Measurements from ENCODE around the gene VASH1. TPM values are rescaled to one million over a fixed set of nuclear protein-coding genes. Genes with fewer than 3 reads are reported as not detected.

The VASH1 gene
- total RNA-seq, 1 donor from 2014 or later, result 13.6 TPM

- no peak for FAIRE-seq
- no peak overlapping the region for H3K4me3 ChIP-seq (ENCODE audit: insufficient read depth, low read depth, low read length)
- H3K4me1 Mint-ChIP-seq (ENCODE audit: low read depth, unreplicated experiment), result peaks cover 32% of the 10 kb centered on the region
- TF ChIP-seq EZH2 (IDR thresholded peaks at IDR 0.05; ENCODE audit: insufficient read depth, low read length) (no peak), CTCF (IDR thresholded peaks at IDR 0.05; ENCODE audit: insufficient read depth, low read depth, low read length) (no peak)
- DNase-seq (ENCODE audit: low read depth), result no peak
- no peak overlapping the region for H3K27ac Mint-ChIP-seq (ENCODE audit: unreplicated experiment)
- H3K9me3 ChIP-seq (ENCODE audit: insufficient read depth, low read depth, low read length), result no peaks in the 10 kb centered on the region
- no peaks in the 10 kb centered on the region for H3K79me2 ChIP-seq (ENCODE audit: insufficient read depth, low read length)
- no peaks in the 10 kb centered on the region for H3K27me3 ChIP-seq (ENCODE audit: insufficient read depth, low read length)
- no peak overlapping the region for H3K27ac ChIP-seq (ENCODE audit: low read depth, low read length)
- no peak overlapping the region for H3K9ac ChIP-seq (ENCODE audit: low read length)
- H3K27me3 Mint-ChIP-seq (ENCODE audit: low read depth, unreplicated experiment), result peaks cover 5% of the 10 kb centered on the region
- H2AFZ ChIP-seq (ENCODE audit: low read depth, low read length), result no peak overlapping the region
- no peak overlapping the region for H3K4me3 Mint-ChIP-seq (ENCODE audit: unreplicated experiment)
- H3K36me3 ChIP-seq (ENCODE audit: insufficient read depth, low read length), result no peaks in the 10 kb centered on the region
- no peaks in the 10 kb centered on the region for H4K20me1 ChIP-seq (ENCODE audit: insufficient read depth, low read length)
- no peak overlapping the region for H3K4me2 ChIP-seq (ENCODE audit: low read length)
- peaks cover 22% of the 10 kb centered on the region for H3K4me1 ChIP-seq (ENCODE audit: insufficient read depth, low read length)
- peaks cover 10% of the 10 kb centered on the region for H3K36me3 Mint-ChIP-seq (ENCODE audit: low read depth, unreplicated experiment)
- no peaks in the 10 kb centered on the region for H3K9me3 Mint-ChIP-seq (ENCODE audit: unreplicated experiment)
These were observed 14.6 kb downstream of the VASH1 start for GRCh38 chr14:76775695-76776427.

GRCh38 chr14:76776428-76777251 lies 15.4 kb downstream of the VASH1 start:
- H2AFZ ChIP-seq (ENCODE audit: low read depth, low read length), result no peak overlapping the region
- H3K27ac ChIP-seq (ENCODE audit: low read depth, low read length), result no peak overlapping the region
- FAIRE-seq, result no peak
- Mint-ChIP-seq H3K27me3 (ENCODE audit: low read depth, unreplicated experiment) (peaks cover 5% of the 10 kb centered on the region), H3K36me3 (ENCODE audit: low read depth, unreplicated experiment) (peaks cover 10% of the 10 kb centered on the region), H3K4me3 (ENCODE audit: unreplicated experiment) (no peak overlapping the region), H3K4me1 (ENCODE audit: low read depth, unreplicated experiment) (peaks cover 34% of the 10 kb centered on the region), H3K9me3 (ENCODE audit: unreplicated experiment) (no peaks in the 10 kb centered on the region), H3K27ac (ENCODE audit: unreplicated experiment) (no peak overlapping the region)
- H3K9me3 ChIP-seq (ENCODE audit: insufficient read depth, low read depth, low read length), result no peaks in the 10 kb centered on the region
- H3K9ac ChIP-seq (ENCODE audit: low read length), result no peak overlapping the region
- no peaks in the 10 kb centered on the region for H3K36me3 ChIP-seq (ENCODE audit: insufficient read depth, low read length)
- TF ChIP-seq CTCF (IDR thresholded peaks at IDR 0.05; ENCODE audit: insufficient read depth, low read depth, low read length), result no peak
- TF ChIP-seq EZH2 (IDR thresholded peaks at IDR 0.05; ENCODE audit: insufficient read depth, low read length), result no peak
- DNase-seq (ENCODE audit: low read depth), result no peak
- no peak overlapping the region for H3K4me3 ChIP-seq (ENCODE audit: insufficient read depth, low read depth, low read length)
- H4K20me1 ChIP-seq (ENCODE audit: insufficient read depth, low read length), result no peaks in the 10 kb centered on the region
- H3K27me3 ChIP-seq (ENCODE audit: insufficient read depth, low read length), result no peaks in the 10 kb centered on the region
- peaks cover 28% of the 10 kb centered on the region for H3K4me1 ChIP-seq (ENCODE audit: insufficient read depth, low read length)
- H3K79me2 ChIP-seq (ENCODE audit: insufficient read depth, low read length), result no peaks in the 10 kb centered on the region
- no peak overlapping the region for H3K4me2 ChIP-seq (ENCODE audit: low read length)
